BLaER1 (cell line): ENCODE results near the gene RASAL1.

Experiments
- H3K27ac ChIP-seq: shearing (Covaris generic); formaldehyde crosslinking; 2 replicates; pipeline ENCODE4 v1.8.1; 2022
- H3K27me3 ChIP-seq: shearing (Covaris generic); formaldehyde crosslinking; 2 replicates; pipeline ENCODE4 v1.8.1; 2022
- H3K36me3 ChIP-seq: shearing (Covaris generic); formaldehyde crosslinking; 2 replicates; pipeline ENCODE4 v1.8.1; 2022
- H3K4me1 ChIP-seq: shearing (Covaris generic); formaldehyde crosslinking; 2 replicates; pipeline ENCODE4 v1.8.1; 2022
- H3K4me2 ChIP-seq: shearing (Covaris generic); formaldehyde crosslinking; 2 replicates; pipeline ENCODE4 v1.8.1; 2022
- H3K4me3 ChIP-seq: shearing (Covaris generic); formaldehyde crosslinking; 2 replicates; pipeline ENCODE4 v1.8.1; 2022
- H3K9ac ChIP-seq: shearing (Covaris generic); formaldehyde crosslinking; 2 replicates; pipeline ENCODE4 v1.8.1; 2022
- H3K9me3 ChIP-seq: shearing (Covaris generic); formaldehyde crosslinking; 2 replicates; pipeline ENCODE4 v1.8.1; 2022
- H4K20me1 ChIP-seq: shearing (Covaris generic); formaldehyde crosslinking; 2 replicates; pipeline ENCODE4 v1.8.1; 2022
- Cebpa-rat ChIP-seq: shearing (Covaris generic); IDR thresholded peaks from 2 replicates; pipeline ENCODE4 v1.8.1; 2022

Gene RASAL1

DNA sequence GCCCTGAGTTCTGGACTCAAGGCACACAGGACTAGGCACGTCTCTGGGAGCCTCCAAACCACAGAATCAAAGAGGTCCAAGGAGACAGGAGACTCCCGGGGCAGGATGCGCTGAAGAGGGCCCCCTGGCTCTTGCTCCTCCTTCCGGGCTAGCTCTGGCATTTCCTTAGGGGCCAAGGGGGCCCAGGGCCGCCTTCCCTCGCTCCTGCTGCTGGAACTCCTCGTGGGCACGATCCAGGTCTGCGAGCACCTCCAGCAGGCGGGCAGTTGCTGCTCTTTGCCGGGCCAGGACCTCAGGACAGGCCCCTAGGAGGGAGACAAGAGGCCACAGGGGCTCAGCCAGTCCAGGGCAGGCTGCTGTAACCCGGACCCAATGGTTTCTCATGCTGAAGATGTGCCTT, 35.8 kb downstream of the RASAL1 start:
- Histone ChIP-seq H4K20me1 (0 out of 2 replicates have a peak, but pooled peaks cover 8% of the 10 kb centered on the region), H3K4me2 (no peak overlapping the region), H3K27ac (peak overlapping the region; percentile 55), H3K4me3 (no peak overlapping the region), H3K9ac (peak overlapping the region; percentile 48; the same call in 1 of the 2 replicates), H3K36me3 (peaks cover 59% of the 10 kb centered on the region), H3K4me1 (peaks cover 53% of the 10 kb centered on the region), H3K9me3 (no peaks in the 10 kb centered on the region), H3K27me3 (no peaks in the 10 kb centered on the region)
- no peak for TF ChIP-seq Cebpa-rat

DNA sequence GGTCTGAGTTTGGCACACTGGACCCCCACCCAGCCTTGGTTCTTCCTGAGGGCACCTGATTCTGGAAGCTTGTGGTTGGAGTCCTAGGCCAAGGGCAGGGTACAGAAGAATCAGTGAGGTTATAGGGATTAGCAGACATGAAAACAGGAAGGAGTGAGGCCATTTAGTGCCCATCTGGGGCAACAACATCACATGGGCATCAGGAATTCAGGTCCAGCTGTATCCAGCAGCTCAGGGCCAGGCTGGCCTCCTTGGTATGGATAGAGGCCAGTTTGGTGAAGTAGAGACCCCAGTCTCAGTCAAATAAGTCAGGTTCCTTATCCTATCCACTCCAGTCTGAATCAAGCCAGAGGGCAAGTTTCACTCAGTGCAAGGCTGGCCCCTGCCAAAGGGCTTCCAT, 36.2 kb downstream of the RASAL1 start:
- Histone ChIP-seq H3K27ac (peak overlapping the region; percentile 55), H3K9ac (peak overlapping the region; percentile 48; the same call in 1 of the 2 replicates), H4K20me1 (0 out of 2 replicates have a peak, but pooled peaks cover 8% of the 10 kb centered on the region), H3K4me3 (no peak overlapping the region), H3K36me3 (peaks cover 59% of the 10 kb centered on the region), H3K4me2 (no peak overlapping the region), H3K4me1 (peaks cover 55% of the 10 kb centered on the region), H3K9me3 (no peaks in the 10 kb centered on the region), H3K27me3 (no peaks in the 10 kb centered on the region)
- no peak for TF ChIP-seq Cebpa-rat

DNA sequence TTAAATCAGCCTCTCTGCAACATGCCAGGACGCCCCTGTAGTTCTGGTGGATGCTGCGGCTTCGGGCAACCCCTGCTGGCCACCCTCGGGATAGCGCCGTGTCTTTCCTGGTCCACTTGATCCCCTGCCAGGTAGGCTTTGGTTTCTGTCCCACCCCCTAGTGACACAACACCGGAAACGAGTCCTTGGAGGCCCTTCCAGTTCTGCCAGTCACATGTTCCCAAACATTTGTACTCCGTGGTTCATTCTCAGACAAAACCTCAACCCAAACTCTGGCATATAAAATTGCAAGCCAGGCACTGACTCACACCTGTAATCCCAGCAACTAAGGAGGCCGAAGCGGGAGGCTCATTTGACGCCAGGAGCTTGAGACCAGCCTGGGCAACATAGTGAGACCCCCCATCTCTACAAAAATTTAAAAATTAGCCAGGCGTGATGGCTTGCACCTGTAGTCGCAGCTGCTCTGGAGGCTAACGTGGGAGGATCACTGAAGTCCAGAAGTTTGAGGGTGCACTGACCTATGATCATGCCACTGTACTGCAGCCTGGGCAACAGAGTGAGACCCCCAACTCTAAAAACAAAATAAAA, 37.0 kb downstream of the RASAL1 start:
- Histone ChIP-seq H3K4me2 (peak overlapping the region; percentile 44), H3K27ac (no peak overlapping the region), H4K20me1 (0 out of 2 replicates have a peak, but pooled peaks cover 8% of the 10 kb centered on the region), H3K4me3 (no peak overlapping the region), H3K9me3 (no peaks in the 10 kb centered on the region), H3K9ac (no peak overlapping the region), H3K36me3 (peaks cover 54% of the 10 kb centered on the region), H3K27me3 (no peaks in the 10 kb centered on the region), H3K4me1 (peaks cover 55% of the 10 kb centered on the region)
- no peak for TF ChIP-seq Cebpa-rat

- 0 out of 2 replicates have a peak overlapping the region, but pooled peaks have one; percentile 6 for H3K27ac ChIP-seq
- H3K4me3 ChIP-seq, result no peak overlapping the region
- no peaks in the 10 kb centered on the region for H3K9me3 ChIP-seq
- no peaks in the 10 kb centered on the region for H3K27me3 ChIP-seq
- H3K9ac ChIP-seq, result 0 out of 2 replicates have a peak overlapping the region, but pooled peaks have one; percentile 30
- peaks cover 58% of the 10 kb centered on the region for H3K4me1 ChIP-seq
- H3K4me2 ChIP-seq, result peak overlapping the region; percentile 44; the same call in 1 of the 2 replicates
- no peak for TF ChIP-seq Cebpa-rat
- 0 out of 2 replicates have a peak, but pooled peaks cover 8% of the 10 kb centered on the region for H4K20me1 ChIP-seq
- peaks cover 54% of the 10 kb centered on the region for H3K36me3 ChIP-seq
Measured at GRCh38 chr12:113097716-113098440, 37.7 kb downstream of the RASAL1 start.

- H3K4me1 ChIP-seq, result peaks cover 61% of the 10 kb centered on the region
- H3K36me3 ChIP-seq, result peaks cover 56% of the 10 kb centered on the region
- H3K4me3 ChIP-seq, result no peak overlapping the region
- no peaks in the 10 kb centered on the region for H3K27me3 ChIP-seq
- H3K9me3 ChIP-seq, result no peaks in the 10 kb centered on the region
- H3K9ac ChIP-seq, result 0 out of 2 replicates have a peak overlapping the region, but pooled peaks have one; percentile 14
- TF ChIP-seq Cebpa-rat, result no peak
- H4K20me1 ChIP-seq, result peaks cover 15% of the 10 kb centered on the region; the same call in 1 of the 2 replicates
- no peak overlapping the region; the same call in 1 of the 2 replicates for H3K4me2 ChIP-seq
- H3K27ac ChIP-seq, result 0 out of 2 replicates have a peak overlapping the region, but pooled peaks have one; percentile 6
Measured at GRCh38 chr12:113096675-113097461, 38.7 kb downstream of the RASAL1 start.

GRCh38 chr12:113095405-113095804, 40.2 kb downstream of the RASAL1 start:
- Histone ChIP-seq H3K4me2 (no peak overlapping the region), H3K27ac (no peak overlapping the region), H3K36me3 (peaks cover 60% of the 10 kb centered on the region), H3K27me3 (no peaks in the 10 kb centered on the region), H3K4me1 (peaks cover 64% of the 10 kb centered on the region), H3K9ac (no peak overlapping the region), H3K9me3 (no peaks in the 10 kb centered on the region), H4K20me1 (peaks cover 29% of the 10 kb centered on the region; the same call in 1 of the 2 replicates), H3K4me3 (no peak overlapping the region)
- no peak for TF ChIP-seq Cebpa-rat

DNA sequence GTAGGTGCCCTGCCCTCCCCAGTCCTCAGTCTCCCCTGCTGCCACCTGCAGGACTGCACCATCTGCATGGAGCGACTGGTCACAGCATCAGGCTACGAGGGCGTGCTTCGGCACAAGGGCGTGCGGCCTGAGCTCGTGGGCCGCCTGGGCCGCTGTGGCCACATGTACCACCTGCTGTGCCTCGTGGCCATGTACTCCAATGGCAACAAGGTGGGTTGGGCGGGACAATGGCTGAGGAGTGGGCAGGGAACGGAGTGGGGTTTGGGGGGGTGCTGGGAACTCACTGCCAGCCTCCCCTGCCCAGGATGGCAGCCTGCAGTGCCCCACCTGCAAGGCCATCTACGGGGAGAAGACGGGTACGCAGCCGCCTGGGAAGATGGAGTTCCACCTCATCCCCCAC, 40.8 kb downstream of the RASAL1 start:
- H3K27me3 ChIP-seq, result no peaks in the 10 kb centered on the region
- H3K4me3 ChIP-seq, result no peak overlapping the region
- peaks cover 36% of the 10 kb centered on the region; the same call in 1 of the 2 replicates for H4K20me1 ChIP-seq
- no peak overlapping the region for H3K4me2 ChIP-seq
- no peak overlapping the region for H3K27ac ChIP-seq
- peaks cover 67% of the 10 kb centered on the region for H3K4me1 ChIP-seq
- no peaks in the 10 kb centered on the region for H3K9me3 ChIP-seq
- TF ChIP-seq Cebpa-rat, result no peak
- H3K9ac ChIP-seq, result no peak overlapping the region
- H3K36me3 ChIP-seq, result peaks cover 53% of the 10 kb centered on the region

DNA sequence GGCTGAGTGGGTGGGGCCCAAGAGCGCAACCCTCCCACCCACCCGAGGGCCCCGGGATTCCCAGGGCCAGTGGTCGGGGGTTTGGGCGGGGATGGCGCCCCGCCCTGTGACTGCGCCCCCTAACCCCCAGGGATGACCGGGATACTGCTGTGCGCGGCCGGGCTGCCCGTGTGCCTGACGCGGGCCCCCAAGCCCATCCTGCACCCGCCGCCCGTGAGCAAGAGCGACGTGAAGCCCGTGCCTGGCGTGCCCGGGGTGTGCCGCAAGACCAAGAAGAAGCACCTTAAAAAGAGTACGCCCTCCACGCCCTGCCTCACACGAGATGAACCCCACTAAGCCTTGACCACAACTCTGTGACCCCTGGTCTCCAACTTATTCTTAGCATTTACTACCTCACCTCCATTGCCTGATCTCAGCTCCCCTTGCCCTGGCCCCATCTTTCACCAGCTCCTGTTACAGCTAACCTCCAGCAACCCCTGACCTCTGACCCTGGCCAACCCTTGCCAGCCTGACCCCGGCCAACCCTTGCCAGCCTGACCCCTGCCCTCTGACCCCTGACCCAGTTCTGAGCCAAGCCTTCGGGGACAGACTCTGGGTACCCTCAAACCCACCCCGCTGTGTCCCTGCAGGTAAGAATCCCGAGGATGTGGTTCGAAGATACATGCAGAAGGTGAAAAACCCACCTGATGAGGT, 42.0 kb downstream of the RASAL1 start:
- H3K27ac ChIP-seq, result no peak overlapping the region
- H3K9ac ChIP-seq, result no peak overlapping the region
- peaks cover 46% of the 10 kb centered on the region for H3K36me3 ChIP-seq
- TF ChIP-seq Cebpa-rat, result no peak
- H3K27me3 ChIP-seq, result no peaks in the 10 kb centered on the region
- H3K4me1 ChIP-seq, result peaks cover 67% of the 10 kb centered on the region
- H3K9me3 ChIP-seq, result no peaks in the 10 kb centered on the region
- H3K4me3 ChIP-seq, result no peak overlapping the region
- H4K20me1 ChIP-seq, result peaks cover 48% of the 10 kb centered on the region; the same call in 1 of the 2 replicates
- H3K4me2 ChIP-seq, result no peak overlapping the region
